Lower lobe of right lung (tissue), 2 donors: ENCODE measurements around the gene TLL2. TPM values are rescaled to one million over a fixed set of nuclear protein-coding genes. Genes with fewer than 3 reads are reported as not detected.

Source experiments
- ATAC-seq, 2 donors: fragments of 200-7000 bp; cut with Tn5 transposase; one replicate each; pipeline ENCODE4 v1.9.1; 2020 to 2022; ENCODE audit warnings: mild to moderate bottlenecking in 2 of 2, moderate library complexity in 2 of 2
- DNase-seq: peaks from one replicate; pipeline ENCODE4 v3.0.0-alpha.2; 2020
- H3K27ac ChIP-seq: fragments of 200-600 bp; one replicate; pipeline ENCODE4 v1.8.0; 2022
- H3K27me3 ChIP-seq: fragments of 200-600 bp; one replicate; pipeline ENCODE4 v1.8.0; 2022; ENCODE audit warnings: low read depth
- H3K36me3 ChIP-seq: fragments of 200-600 bp; one replicate; pipeline ENCODE4 v1.8.0; 2022; ENCODE audit warnings: mild to moderate bottlenecking
- H3K4me1 ChIP-seq: fragments of 200-600 bp; one replicate; pipeline ENCODE4 v1.8.0; 2022
- H3K4me3 ChIP-seq: fragments of 200-600 bp; one replicate; pipeline ENCODE4 v1.8.0; 2022; ENCODE audit warnings: mild to moderate bottlenecking
- H3K9me3 ChIP-seq: fragments of 200-600 bp; one replicate; pipeline ENCODE4 v1.8.0; 2022
- CTCF ChIP-seq: fragments of 200-600 bp; IDR thresholded peaks from one replicate; pipeline ENCODE4 v1.8.0; 2022; ENCODE audit warnings: antibody characterized with exemption, mild to moderate bottlenecking
- intact Hi-C: fragments of 100-400 bp; cut with DNase I; formaldehyde crosslinking; loops from one replicate; pipeline ENCODE4 v1.11.0; 2022
- total RNA-seq: library from RNA; stranded (reverse); fragmentation: NEBNext Ultra II Directional; extraction: Animal tissue kit (Norgen Biotek cat#: 25700); gene quantifications from one replicate; pipeline ENCODE4 v1.2.1, GENCODE V29; 2021
- donor health status: DM: no; HTN: yes; CAD: no; lungs with severe emphysema.

The TLL2 gene
- total RNA-seq, 1 donor from 2014 or later, result not detected

- H3K27ac ChIP-seq, result no peak overlapping the region
- H3K4me3 ChIP-seq, result no peak overlapping the region
- DNase-seq (no peak), ATAC-seq (no peak)
- intact Hi-C loops, result no loop called here
- H3K36me3 ChIP-seq, result no peaks in the 10 kb centered on the region
- peaks cover 11% of the 10 kb centered on the region for H3K4me1 ChIP-seq
- H3K27me3 ChIP-seq, result no peaks in the 10 kb centered on the region
- no peak for TF ChIP-seq CTCF
- no peaks in the 10 kb centered on the region for H3K9me3 ChIP-seq
These were observed 142.4 kb downstream of the TLL2 start for GRCh38 chr10:96371356-96371755.

GRCh38 chr10:96370584-96371157 lies 143.1 kb downstream of the TLL2 start:
- no peak for DNase-seq
- H3K9me3 ChIP-seq, result no peaks in the 10 kb centered on the region
- H3K27me3 ChIP-seq, result no peaks in the 10 kb centered on the region
- intact Hi-C loops, result no loop called here
- no peaks in the 10 kb centered on the region for H3K36me3 ChIP-seq
- H3K27ac ChIP-seq, result no peak overlapping the region
- ATAC-seq, result peak; percentile 31 to 48
- peak; percentile 84 for TF ChIP-seq CTCF
- peaks cover 10% of the 10 kb centered on the region for H3K4me1 ChIP-seq
- H3K4me3 ChIP-seq, result no peak overlapping the region

GRCh38 chr10:96369890-96370583 lies 143.7 kb downstream of the TLL2 start:
- H3K4me1 ChIP-seq, result peaks cover 4% of the 10 kb centered on the region
- ATAC-seq, result no peak
- intact Hi-C loops, result no loop called here
- no peak for TF ChIP-seq CTCF
- H3K4me3 ChIP-seq, result no peak overlapping the region
- H3K27ac ChIP-seq, result no peak overlapping the region
- no peaks in the 10 kb centered on the region for H3K9me3 ChIP-seq
- no peaks in the 10 kb centered on the region for H3K27me3 ChIP-seq
- DNase-seq, result no peak
- H3K36me3 ChIP-seq, result no peaks in the 10 kb centered on the region

GRCh38 chr10:96368971-96369370 lies 144.8 kb downstream of the TLL2 start:
- Histone ChIP-seq H3K27ac (no peak overlapping the region), H3K4me3 (no peak overlapping the region), H3K36me3 (no peaks in the 10 kb centered on the region), H3K27me3 (no peaks in the 10 kb centered on the region), H3K9me3 (no peaks in the 10 kb centered on the region), H3K4me1 (no peaks in the 10 kb centered on the region)
- ATAC-seq, result no peak
- no peak for DNase-seq
- TF ChIP-seq CTCF, result no peak
- intact Hi-C loops, result no loop called here

- Histone ChIP-seq H3K4me1 (no peaks in the 10 kb centered on the region), H3K27me3 (no peaks in the 10 kb centered on the region), H3K4me3 (no peak overlapping the region), H3K27ac (no peak overlapping the region), H3K9me3 (no peaks in the 10 kb centered on the region), H3K36me3 (no peaks in the 10 kb centered on the region)
- TF ChIP-seq CTCF, result no peak
- DNase-seq, result no peak
- no peak for ATAC-seq
- intact Hi-C loops, result no loop called here
These were observed 146.3 kb downstream of the TLL2 start for GRCh38 chr10:96367470-96367869.
